Upper lobe of left lung (tissue), 6 donors: ENCODE data around the gene KHK. TPM values are rescaled to one million over a fixed set of nuclear protein-coding genes. Genes with fewer than 3 reads are reported as not detected.
A peak's percentile ranks its signal among the peaks of the same experiment; 100 is the strongest.

Source experiments
- ATAC-seq, 2 donors: fragments of 200-7000 bp; cut with Tn5 transposase; one replicate each; pipeline ENCODE4 v1.9.1; 2022; ENCODE audit warnings: mild to moderate bottlenecking in 2 of 2, moderate library complexity in 2 of 2; ENCODE audit not compliant: low FRiP score in 2 of 2
- DNase-seq, 2 donors: peaks; one replicate each; pipeline ENCODE4 v3.0.0-alpha.2; 2019 to 2020
- H3K27ac ChIP-seq, 4 donors: fragments of 200-600 bp; sonication (generic); one replicate each; pipeline ENCODE4 v1.5.1; 2016 to 2019
- H3K27me3 ChIP-seq, 4 donors: fragments of 200-600 bp; sonication (generic); one replicate each; pipeline ENCODE4 v1.5.1; 2017 to 2019
- H3K36me3 ChIP-seq, 4 donors: fragments of 200-600 bp; sonication (generic); one replicate each; pipeline ENCODE4 v1.5.1; 2016 to 2019
- H3K4me1 ChIP-seq, 4 donors: fragments of 200-600 bp; sonication (generic); one replicate each; pipeline ENCODE4 v1.5.1; 2018 to 2019
- H3K4me3 ChIP-seq, 4 donors: fragments of 200-600 bp; sonication (generic); one replicate each; pipeline ENCODE4 v1.5.1; 2017 to 2019; ENCODE audit warnings: mild to moderate bottlenecking in 2 of 4, moderate library complexity in 1 of 4
- H3K9me3 ChIP-seq, 4 donors: fragments of 200-600 bp; sonication (generic); one replicate each; pipeline ENCODE4 v1.5.1; 2018 to 2019
- CTCF ChIP-seq, 6 experiments: fragments of 450-650 bp in 4 of 6; fragments of 200-600 bp in 2 of 6; sonication (generic) in 2 of 6; IDR thresholded peaks; one replicate each; pipeline ENCODE4 v1.5.1; 2016 to 2019; ENCODE audit warnings: antibody characterized with exemption in 6 of 6
- EP300 ChIP-seq, 4 donors: sonication (generic); formaldehyde crosslinking; IDR thresholded peaks; one replicate each; pipeline ENCODE4 v1.5.1; 2017; ENCODE audit warnings: antibody characterized with exemption in 4 of 4, control low read depth in 2 of 4
- POLR2A ChIP-seq, 4 donors: fragments of 450-650 bp; IDR thresholded peaks; one replicate each; pipeline ENCODE4 v1.5.1; 2016 to 2017; ENCODE audit warnings: antibody characterized with exemption in 4 of 4, mild to moderate bottlenecking in 2 of 4
- POLR2AphosphoS5 ChIP-seq, 2 donors: sonication (generic); formaldehyde crosslinking; IDR thresholded peaks; one replicate each; pipeline ENCODE4 v1.5.1; 2017; ENCODE audit warnings: antibody characterized with exemption in 2 of 2
- WGBS, 2 donors: methylation state at CpG; one replicate each; pipeline ENCODE4 v1.1.5; 2017 to 2018; 5-methylcytosine and 5-hydroxymethylcytosine counted together
- total RNA-seq, 6 donors: library from RNA; depleted of rRNA in 4 of 6; stranded (reverse); fragments of >200 nt in 4 of 6; gene quantifications; one replicate each; pipeline versions ENCODE4 v1.1.0 to v1.2.1, GENCODE V29; 2016 to 2021
- donor health status: DM: no; HTN: no; CAD: no; lungs with moderate emphysema.
- donor health status: DM: no; HTN: yes; CAD: no; lungs with severe emphysema.

The KHK gene
- total RNA-seq, 6 donors from 2014 or later, result 2.4 to 10.4 (median 6.3) TPM

GRCh38 chr2:27087823-27088410 lies 1.3 kb downstream of the KHK start:
- 87 to 92% methylated on average over 5 of the region's 5 CpGs for WGBS, 2 donors

GRCh38 chr2:27088634-27089033 lies 2.1 kb downstream of the KHK start:
- WGBS, 2 donors, result 97 to 98% methylated on average over 6 of the region's 6 CpGs
- DNase-seq, result no peak
- Histone ChIP-seq H3K27ac (no peak overlapping the region), H3K4me1 (peaks cover 13 to 21% (median 18%) of the 10 kb centered on the region in 4 donors), H3K27me3 (no peaks in the 10 kb centered on the region), H3K36me3 (no peaks in the 10 kb centered on the region), H3K9me3 (no peaks in the 10 kb centered on the region), H3K4me3 (no peak overlapping the region)
- ATAC-seq, result no peak
- TF ChIP-seq POLR2A (IDR thresholded peaks at IDR 0.05), result no peak
- TF ChIP-seq POLR2AphosphoS5 (IDR thresholded peaks at IDR 0.05), result no peak
- no peak for TF ChIP-seq CTCF (IDR thresholded peaks at IDR 0.05)
- TF ChIP-seq EP300 (IDR thresholded peaks at IDR 0.05), result no peak

More at GRCh38 chr2:27087823-27088410, 1.3 kb downstream of the KHK start:
- no peak overlapping the region for H3K27ac ChIP-seq
- no peaks in the 10 kb centered on the region for H3K9me3 ChIP-seq
- ATAC-seq (no peak), DNase-seq (no peak)
- H3K36me3 ChIP-seq, result no peaks in the 10 kb centered on the region
- H3K27me3 ChIP-seq, result no peaks in the 10 kb centered on the region
- TF ChIP-seq EP300 (IDR thresholded peaks at IDR 0.05) (no peak), POLR2AphosphoS5 (IDR thresholded peaks at IDR 0.05) (no peak), CTCF (IDR thresholded peaks at IDR 0.05) (no peak), POLR2A (IDR thresholded peaks at IDR 0.05) (no peak)
- H3K4me3 ChIP-seq, result no peak overlapping the region
- peaks cover 13 to 23% (median 18%) of the 10 kb centered on the region in 4 donors for H3K4me1 ChIP-seq

- H3K27ac ChIP-seq, result no peak overlapping the region
- H3K36me3 ChIP-seq, result no peaks in the 10 kb centered on the region
- H3K4me1 ChIP-seq, result peaks cover 13 to 21% (median 18%) of the 10 kb centered on the region in 4 donors
- no peak overlapping the region for H3K4me3 ChIP-seq
- DNase-seq (no peak), ATAC-seq (no peak)
- TF ChIP-seq EP300 (IDR thresholded peaks at IDR 0.05) (no peak), POLR2AphosphoS5 (IDR thresholded peaks at IDR 0.05) (no peak)
- no peaks in the 10 kb centered on the region for H3K9me3 ChIP-seq
- WGBS, 2 donors, result 92 to 93% methylated on average over 10 to 14 of the region's 14 CpGs
- H3K27me3 ChIP-seq, result no peaks in the 10 kb centered on the region
Measured at GRCh38 chr2:27089111-27089954, 2.8 kb downstream of the KHK start.

GRCh38 chr2:27091746-27092695 lies 5.4 kb downstream of the KHK start:
- no peak overlapping the region for H3K4me3 ChIP-seq
- no peak for ATAC-seq
- WGBS, 2 donors, result 75 to 86% methylated on average over 19 to 25 of the region's 25 CpGs
- H3K27ac ChIP-seq, result no peak overlapping the region
- no peaks in the 10 kb centered on the region for H3K27me3 ChIP-seq
- no peaks in the 10 kb centered on the region for H3K36me3 ChIP-seq
- DNase-seq, result peak in 1 of 2 donors; percentile 50
- TF ChIP-seq EP300 (IDR thresholded peaks at IDR 0.05) (no peak), POLR2AphosphoS5 (IDR thresholded peaks at IDR 0.05) (no peak), POLR2A (IDR thresholded peaks at IDR 0.05) (no peak), CTCF (IDR thresholded peaks at IDR 0.05) (no peak)
- H3K9me3 ChIP-seq, result no peaks in the 10 kb centered on the region
- peaks cover 11 to 19% (median 16%) of the 10 kb centered on the region in 4 donors for H3K4me1 ChIP-seq
